COLO829 (cell line): ENCODE measurements around the gene STYXL1.
"Not testable (repeated sequence)": the region's sequence is repeated elsewhere in the genome, so short reads cannot be mapped to it uniquely, and the experiment has no call there.

ENCODE experiments used
- DNase-seq: peaks from one replicate; pipeline ENCODE4 v3.0.0; 2012; ENCODE audit warnings: low spot score

The STYXL1 gene, protein sequence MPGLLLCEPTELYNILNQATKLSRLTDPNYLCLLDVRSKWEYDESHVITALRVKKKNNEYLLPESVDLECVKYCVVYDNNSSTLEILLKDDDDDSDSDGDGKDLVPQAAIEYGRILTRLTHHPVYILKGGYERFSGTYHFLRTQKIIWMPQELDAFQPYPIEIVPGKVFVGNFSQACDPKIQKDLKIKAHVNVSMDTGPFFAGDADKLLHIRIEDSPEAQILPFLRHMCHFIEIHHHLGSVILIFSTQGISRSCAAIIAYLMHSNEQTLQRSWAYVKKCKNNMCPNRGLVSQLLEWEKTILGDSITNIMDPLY

GRCh38 chr7:76047811-76048667, at the start of gene STYXL1, which contains the start of gene MDH2:
STYXL1 (minus strand) TSS chr7:76048000; CDS start chr7:76030523, 17,477 bp downstream.
MDH2 (plus strand) TSS chr7:76048106; CDS start chr7:76048161, 55 bp downstream.
- peak; percentile 100 for DNase-seq

GRCh38 chr7:76095908-76096307, 48.1 kb upstream of the STYXL1 start:
- DNase-seq: no peak

GRCh38 chr7:76094326-76094725, 46.5 kb upstream of the STYXL1 start:
- DNase-seq: not testable (repeated sequence)

- not testable (repeated sequence) for DNase-seq
These were observed 45.7 kb upstream of the STYXL1 start for GRCh38 chr7:76093531-76093930.

- DNase-seq: no peak
These were observed 43.7 kb upstream of the STYXL1 start for GRCh38 chr7:76091506-76091905.

- peak; percentile 58 for DNase-seq
These were observed 42.2 kb upstream of the STYXL1 start for GRCh38 chr7:76089865-76090475.

DNA sequence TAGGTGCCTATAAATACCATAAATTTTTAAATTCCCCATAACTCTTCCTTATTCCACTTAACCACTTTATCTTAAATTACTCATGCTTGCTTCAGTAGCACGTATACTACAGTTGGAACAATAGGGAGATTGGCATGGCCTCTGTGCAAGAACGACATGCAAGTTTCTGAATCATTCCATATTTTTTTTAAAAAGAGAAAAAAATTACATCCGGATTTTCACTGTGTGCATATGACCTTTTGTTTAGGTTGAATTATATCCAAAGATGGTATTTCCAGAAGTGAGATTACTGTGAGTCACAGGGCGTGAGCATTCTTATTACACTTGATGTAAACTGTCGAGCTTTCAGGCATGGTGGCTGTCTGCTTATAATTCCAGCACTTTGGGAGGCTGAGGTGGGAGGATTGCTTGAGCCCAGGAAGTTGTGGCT, 39.6 kb upstream of the STYXL1 start:
- DNase-seq: peak; percentile 77

- no peak for DNase-seq
These were observed 38.3 kb upstream of the STYXL1 start for GRCh38 chr7:76086070-76086469.

GRCh38 chr7:76084115-76084514, 36.3 kb upstream of the STYXL1 start:
- DNase-seq: not testable (repeated sequence)

- DNase-seq: no peak
These were observed 32.4 kb upstream of the STYXL1 start for GRCh38 chr7:76080204-76080603.

DNA sequence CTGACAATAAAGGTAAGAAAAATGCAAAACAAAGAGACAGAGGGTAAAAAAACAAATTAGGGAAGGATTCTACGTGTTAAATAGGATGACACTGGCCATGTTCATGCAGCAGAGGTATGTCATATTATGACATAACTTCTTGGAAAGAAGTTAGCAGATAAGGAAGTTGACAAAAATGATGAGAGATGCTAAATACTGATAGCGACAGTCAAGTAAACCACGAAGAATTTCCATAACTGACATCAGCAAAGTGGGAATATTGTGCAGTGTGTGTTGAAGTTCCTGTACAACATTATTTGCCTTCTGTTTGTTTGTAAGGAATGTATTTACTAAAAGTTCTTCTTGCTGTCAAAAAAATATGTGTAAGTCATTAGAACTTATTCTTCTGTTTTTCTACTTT, 29.6 kb upstream of the STYXL1 start:
- no peak for DNase-seq

- no peak for DNase-seq
These were observed 29.2 kb upstream of the STYXL1 start for GRCh38 chr7:76076995-76077394.

- DNase-seq: no peak
These were observed 27.2 kb upstream of the STYXL1 start for GRCh38 chr7:76074972-76075370.

DNA sequence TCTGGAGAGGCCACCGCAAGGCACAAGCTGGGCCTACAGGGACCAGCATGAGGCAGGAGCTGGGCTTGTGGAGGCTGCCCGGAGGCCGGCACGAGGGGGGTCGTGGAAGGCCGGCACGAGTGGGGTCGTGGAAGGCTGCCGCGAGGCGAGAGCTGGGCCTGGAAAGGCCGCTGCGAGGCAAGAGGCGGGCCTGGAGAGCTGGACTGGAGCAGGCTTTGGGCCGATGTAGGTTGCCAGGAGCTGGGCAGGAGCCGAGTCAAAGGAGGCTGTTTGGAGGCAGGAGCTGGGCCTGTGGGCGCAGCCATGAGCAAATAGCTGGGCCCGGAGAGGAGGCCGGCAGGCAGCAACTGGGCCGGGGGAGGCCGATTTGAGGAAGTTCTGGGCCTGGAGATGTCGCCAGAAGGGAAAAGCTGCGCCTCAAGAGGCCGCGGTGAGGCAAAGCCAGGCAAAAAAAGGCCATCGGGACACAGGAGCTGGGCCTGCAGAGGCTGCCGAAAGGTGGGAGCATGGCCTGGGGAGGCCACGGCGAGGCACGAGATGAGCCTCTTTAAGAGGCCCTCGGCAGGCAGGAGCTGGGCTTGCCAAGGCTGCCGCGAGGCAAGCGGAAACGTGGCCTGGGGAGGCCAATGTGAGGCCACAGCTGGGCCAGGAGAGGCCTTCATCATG, 26.6 kb upstream of the STYXL1 start:
- DNase-seq: no peak

DNA sequence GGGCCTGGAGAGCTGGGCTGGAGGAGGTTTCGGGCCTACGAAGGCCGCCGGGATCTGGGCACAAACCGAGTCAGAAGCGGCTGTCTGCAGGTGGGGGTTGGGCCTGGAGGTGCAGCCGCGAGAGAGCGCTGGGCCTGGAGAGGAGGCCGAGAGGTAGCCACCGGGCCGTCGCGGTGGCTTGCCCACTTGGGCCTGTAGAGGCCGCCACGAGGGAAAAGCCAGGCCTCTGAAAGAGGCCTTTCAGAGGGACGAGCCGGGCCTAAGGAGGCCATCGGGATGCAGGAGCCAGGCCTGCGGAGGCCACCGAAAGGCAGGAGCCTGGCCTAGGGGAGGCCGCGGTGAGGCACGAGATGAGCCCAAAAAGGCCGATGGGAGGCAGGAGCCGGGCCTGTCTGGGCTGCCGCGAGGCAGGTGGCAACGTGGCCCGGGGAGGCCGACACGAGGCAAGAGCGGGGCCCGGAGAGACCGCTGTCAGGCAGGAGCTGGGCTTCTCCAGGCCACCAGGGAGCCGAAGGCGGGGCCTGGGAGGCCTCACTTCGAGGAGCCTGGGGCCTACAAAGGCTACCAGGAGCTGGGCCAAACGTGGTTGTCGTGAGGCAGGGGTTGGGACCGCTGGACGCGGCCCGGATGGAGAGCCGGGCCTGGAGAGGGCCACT, 25.7 kb upstream of the STYXL1 start:
- no peak for DNase-seq

- no peak for DNase-seq
These were observed 24.7 kb upstream of the STYXL1 start for GRCh38 chr7:76072243-76073148.

GRCh38 chr7:76071316-76072242, 23.8 kb upstream of the STYXL1 start:
- DNase-seq: no peak

DNA sequence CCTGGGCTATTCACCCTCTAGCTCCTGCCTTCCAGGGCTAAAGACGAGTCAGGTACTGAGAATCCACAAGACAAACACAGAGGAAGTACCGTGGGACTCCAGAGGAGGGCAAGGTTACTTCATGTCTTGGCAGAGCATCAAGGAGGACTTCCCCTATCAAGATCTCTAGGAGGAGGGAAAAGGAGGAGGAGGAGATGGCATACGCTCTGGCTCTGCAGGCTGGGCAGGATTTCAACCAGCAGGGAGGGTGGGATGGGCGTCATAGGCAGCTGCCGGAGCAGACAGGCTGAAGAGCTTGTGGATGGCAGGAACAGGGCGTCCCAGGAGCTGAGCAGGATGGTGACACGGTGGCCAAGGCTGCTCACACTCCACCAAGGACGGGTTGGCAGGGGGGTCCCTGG, 21.4 kb upstream of the STYXL1 start:
- peak; percentile 83 for DNase-seq
